Myocyte (in vitro differentiated cells): ENCODE measurements around the gene HOXB4. TPM values are rescaled to one million over a fixed set of nuclear protein-coding genes. Genes with fewer than 3 reads are reported as not detected.

ENCODE experiments used
- DNase-seq: peaks from one replicate; pipeline ENCODE4 v3.0.0-alpha.2; 2012; ENCODE audit warnings: low read depth
- total RNA-seq: library from RNA; depleted of rRNA; stranded (reverse); fragments of >200 nt; gene quantifications from 2 replicates; pipeline ENCODE4 v1.2.3, GENCODE V29; 2014

HOXB4 gene
- total RNA-seq, 1 donor from 2014 or later = 4.1 TPM

DNA sequence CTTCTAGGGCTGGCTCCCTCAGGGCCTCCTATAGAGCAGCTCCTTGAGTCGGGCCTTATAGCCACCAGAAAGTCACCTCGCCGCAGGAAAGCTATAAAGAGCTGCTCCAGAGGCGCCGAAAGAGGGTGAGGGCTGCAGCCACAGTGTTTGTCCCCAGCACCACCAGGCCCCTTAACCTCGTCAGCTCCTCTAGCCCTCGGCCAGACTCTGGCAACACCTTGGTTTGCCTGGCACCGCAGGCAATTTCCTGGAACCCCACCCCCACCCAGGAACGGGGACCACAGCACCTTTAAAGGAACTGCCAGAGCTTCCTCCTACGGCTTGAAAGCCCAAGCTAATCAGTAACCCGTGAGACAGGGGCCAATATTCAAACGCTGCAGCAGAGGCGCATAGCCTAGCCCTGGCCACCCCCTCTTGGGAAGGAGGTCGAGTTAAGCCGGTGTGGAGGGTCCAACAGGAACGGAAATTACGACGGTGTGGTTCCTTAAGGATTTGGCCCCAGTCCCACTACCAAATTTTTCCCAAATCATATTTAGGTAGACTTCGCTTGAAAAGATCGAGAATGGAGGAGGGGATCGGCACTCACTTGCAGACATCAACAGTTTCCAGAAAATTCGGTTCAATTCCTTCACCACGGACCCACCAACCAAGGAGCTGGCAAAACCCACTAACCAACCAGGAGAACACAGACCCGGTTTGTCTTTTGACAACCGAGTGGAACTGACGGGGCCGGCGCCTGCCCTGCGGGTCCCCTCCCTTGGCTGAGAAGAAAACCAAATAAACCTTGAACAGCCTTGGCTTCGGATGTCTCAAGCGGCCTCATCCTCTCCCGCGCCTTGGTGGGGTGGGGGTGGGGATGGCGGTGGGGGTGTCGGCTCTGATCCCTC is 23.6 kb upstream of the HOXB4 start:
- DNase-seq = no peak

DNA sequence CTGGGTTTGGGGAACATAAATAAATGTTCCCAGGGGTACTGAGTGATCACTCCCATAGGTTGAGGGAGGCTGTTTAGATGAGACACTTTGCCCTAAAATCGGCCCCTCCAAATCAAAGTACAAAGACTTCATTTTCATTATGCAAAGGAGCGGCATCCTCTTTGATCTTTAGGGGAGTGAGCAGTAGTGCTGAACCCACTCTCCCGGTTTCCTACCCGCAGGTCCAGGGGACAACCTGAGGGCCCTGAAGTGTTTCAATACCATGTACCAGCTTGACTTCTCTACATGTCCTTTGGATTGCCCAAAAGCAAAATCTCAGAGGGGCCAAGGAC is 23.0 kb upstream of the HOXB4 start:
- no peak for DNase-seq

DNA sequence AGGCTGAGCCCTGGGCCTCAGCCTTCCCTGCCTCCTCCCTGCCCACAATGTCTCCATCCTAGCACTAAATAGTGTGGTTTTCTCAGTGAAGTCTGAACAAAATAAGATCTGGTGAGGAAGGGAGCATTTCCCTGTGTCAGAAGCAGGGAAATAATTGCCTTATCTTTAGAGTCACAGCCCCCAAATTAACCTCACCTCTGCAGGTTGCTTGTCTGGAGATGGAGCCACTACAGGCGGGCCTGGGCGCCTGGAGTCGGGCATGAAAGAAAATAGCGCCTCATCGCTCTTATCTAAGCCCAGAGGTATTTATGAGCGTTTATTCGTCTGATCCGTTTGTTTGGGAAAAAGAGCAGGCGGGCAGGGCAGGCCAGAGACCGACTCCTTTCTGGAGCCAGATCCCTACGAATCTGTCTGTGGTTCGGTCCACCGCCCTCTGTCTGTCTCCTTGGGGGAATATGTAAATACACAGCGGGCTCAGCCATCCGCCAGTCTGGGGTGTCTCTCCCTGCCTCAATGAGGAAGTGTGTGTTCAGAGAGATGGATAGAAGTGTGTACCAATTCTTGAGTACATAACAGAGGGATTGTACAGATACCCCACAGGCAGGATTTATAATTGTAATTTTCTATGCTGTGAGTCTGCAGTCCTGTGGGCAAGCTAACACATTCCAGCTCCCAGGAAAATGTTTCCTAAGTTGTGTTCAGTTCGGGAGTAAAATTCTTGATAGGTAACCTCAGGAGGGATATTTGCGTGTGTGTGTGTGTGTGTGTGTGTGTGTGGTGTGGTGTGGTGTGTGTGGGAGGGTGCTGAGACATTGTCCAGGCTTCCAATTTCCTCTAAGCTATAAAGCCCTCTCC is 22.3 kb upstream of the HOXB4 start:
- no peak for DNase-seq

DNA sequence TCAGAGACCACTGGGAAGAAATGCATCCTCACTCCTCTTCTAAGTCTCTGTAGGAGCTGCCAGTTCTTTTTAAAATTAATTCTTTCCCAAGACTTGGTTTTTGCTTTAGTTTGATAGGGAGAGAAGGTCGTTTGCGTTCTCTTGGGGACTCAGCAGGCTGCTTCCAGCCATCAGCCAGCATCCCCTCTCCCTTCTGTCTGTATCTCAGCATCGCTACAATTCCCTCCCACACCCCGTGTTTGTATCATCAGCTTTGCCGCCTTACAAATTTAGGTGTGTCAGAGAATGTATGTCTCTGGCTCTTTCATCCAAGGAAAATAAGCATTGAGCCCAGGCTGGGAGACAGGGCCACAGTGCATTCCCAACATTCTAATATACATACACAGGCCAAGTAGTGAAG is 21.2 kb upstream of the HOXB4 start:
- no peak for DNase-seq

DNA sequence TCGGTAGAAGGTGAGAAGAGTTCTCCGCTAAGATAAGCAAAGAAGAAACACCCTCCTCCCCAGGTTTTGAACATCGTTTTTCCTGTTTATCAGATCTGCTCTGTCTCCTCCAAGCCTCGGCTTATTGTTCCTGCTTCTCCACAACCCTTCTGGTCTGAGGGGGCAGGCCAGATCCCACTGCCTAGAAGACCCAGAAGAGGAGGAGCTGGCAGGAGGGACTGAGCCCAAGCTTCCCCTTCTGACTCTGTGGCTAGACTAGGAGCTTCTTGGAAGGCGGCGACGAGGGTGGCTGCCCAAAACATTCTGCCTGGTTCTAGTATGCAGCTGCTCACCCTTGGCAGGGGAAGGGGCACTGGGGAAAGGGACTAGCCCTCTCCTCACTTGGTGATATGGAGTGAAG is 20.6 kb upstream of the HOXB4 start:
- no peak for DNase-seq

DNA sequence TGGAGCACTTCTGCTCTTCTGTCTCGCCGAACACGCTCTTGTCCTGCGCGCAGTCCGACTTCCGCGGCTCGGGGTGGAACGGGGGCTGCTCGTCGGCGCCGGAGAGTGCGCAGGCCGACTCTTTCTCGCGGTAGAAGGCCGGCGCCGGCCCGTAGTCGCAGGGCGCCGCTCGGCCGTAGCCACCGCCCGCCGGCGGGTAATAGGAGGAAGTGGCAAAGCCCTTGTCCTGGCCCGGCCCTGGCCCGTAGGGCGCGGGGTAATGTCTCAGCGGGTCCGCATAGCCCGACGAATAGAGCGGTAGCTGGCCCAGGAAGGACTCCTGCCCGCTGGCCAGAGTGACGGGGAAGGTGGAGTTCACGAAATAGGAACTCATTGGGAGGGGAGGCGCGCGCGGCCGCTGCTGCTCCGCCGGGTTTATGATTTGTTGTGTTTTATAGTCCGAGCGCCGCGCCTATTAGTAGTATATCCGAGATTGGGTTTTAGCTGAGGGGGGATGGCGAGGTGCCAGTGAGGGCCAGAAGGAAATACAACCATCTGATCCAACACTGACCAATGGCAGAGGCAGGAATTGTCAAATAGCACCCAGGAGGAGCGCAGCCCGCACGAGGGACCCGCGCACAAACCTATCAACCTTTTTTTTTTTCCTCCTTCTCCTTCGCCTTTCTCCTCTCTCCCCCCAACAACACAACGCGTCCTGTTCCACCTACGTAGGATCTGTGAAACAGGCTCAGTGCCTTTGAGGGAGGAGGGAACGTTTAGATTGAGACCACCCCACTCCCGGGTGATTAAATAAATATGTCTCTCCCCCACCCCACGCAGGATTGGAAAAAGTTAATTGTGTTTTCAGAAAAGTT is 19.9 kb upstream of the HOXB4 start:
- DNase-seq = peak; percentile 84

DNA sequence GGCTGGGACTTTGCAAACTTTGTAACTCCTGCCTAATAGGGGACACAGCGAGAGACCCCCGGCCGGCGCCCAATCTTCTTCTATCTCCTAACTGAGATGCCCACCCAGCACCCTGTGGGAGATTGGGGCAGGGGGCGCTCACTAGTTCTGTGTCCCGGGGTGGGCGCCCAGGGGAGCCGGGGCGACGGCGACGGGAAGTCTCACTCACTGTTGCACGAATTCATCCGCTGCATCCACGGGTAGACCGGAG is 19.3 kb upstream of the HOXB4 start:
- DNase-seq = no peak

DNA sequence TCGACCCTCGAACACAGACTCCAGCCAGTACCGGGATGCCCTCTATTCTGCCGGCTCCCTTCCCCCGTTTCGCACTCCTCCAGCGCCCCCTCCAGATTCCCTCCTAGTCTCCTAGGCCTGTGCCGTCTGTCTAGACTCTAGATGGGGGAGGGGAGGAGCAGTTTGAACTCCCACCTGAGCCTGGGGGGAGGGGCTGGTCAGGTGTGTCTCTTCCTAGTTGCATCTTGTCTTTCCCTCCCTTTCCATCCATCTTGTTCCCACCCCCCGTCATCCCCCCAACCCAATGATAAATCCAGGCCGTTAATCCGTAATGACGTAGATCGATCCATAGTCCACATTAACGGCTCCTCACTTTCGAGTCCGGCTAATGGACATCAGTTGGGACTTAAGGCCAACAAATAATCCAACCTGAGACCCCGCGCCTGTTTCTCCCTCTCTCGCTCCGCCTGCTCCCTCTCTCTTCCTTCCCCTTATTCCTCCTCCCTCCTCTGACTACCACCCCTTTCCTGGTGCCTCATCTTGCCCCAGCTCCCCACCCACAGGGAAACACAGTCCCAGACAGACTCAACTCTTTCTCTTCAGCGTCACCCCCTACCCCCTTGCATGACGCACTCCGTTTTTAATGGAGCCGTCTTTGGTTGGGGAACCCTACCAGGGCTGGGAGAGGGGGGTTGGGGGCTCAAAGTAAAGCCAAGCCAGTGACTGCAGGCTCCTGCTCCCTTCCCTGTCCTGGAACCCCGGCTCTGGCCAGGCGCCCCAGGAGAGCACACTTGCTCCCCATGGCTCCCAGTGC is 18.8 kb upstream of the HOXB4 start:
- no peak for DNase-seq

DNA sequence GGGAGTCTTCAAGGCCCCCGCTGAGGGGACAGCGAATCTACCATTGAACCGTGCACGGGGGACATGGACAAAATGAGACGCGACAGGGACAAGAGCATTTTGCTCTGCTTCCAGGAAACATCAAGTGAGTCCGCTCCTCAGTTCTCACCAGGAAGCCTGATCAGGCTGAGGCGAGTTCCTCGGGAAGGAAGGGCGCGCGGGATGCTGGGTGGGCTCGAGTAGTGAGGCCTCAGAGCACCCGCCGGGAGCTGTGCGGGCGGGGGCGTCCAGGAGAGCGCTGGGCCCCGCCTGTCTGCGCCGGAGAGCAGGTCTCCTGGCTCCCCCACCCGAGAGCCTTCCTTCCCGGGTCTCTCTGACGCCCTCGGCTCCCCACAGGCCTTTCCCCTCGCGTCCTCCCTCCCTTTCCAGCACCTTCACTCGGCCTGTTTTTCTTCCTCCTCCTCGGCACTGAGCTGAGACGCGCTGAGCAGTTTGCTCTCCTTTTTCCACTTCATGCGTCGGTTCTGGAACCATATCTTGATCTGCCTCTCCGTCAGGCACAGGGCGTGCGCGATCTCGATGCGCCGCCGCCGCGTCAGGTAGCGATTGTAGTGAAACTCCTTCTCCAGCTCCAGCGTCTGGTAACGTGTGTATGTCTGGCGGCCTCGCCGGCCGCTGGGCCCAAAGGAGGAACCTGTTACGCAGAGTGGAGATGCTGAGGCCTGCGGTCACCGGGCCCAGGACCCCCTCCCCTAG is 18.0 kb upstream of the HOXB4 start:
- no peak for DNase-seq

DNA sequence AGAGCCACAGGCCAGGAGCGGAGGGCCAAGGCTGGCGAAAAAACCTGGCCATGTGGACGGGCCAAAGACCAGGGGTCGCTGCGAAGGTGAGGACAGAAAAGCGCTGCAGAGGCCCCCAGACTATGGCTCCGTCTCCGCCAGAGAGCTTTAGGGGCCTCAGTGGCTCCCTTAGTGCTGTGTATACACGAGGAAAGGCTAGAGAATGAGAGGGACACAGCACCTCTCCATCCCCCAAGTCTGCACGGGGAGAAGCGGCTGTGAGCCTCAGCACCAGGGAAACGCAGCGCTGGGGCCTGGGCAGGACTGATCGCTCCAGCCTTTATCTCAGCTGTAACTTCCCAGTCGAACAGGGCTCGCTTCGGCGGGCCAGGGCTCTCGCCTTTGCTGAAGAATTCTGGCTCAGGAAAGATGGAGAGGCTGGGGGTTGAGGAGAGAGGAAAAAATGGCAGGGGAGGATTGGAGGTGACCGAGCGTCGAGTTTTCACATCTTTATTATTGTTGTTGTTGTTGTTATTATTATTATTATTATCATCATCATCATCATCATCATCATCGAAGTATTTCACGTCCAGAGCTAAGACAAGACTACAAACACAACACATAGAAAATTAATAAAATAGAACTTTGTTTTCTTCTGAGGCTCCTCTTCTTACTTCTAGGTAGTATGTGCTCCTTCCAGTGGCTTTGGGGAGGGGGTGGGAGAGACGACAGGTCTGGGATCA is 17.3 kb upstream of the HOXB4 start:
- no peak for DNase-seq

DNA sequence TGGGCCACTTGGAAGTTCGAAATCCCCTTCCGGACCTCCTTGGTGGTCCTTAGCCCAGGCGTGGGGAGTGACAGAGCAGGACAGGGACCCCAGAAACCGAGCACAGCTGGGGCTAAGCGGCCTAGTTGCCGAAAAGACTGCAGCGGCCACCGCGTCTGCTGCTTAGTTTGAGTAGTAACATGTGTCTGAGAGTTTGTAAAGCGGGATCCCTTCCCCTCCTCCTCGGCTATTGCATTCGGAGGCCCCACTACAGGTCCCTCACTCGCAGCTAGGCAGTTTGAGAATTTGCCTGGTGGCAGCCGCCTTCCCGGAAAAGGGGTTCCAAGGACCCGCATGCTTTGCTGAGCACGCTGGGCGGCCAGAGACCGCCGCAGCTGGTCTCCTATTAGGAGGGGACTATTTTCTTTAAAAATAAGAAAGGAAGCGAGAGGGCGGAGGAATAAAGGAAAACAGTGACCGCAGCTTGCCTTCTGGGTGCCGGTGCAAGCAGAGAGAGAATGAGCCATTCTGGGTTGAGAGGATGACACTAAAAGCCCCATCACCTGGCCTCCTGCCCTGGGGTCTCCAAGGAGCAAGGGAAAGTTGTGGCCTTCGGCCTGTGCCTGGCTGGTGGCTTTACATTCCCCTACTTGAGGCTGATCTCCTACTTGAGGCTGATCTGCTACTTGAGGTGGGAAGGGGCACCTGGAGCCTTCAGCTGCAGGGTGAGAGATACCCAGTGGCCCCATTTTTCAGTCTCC is 16.6 kb upstream of the HOXB4 start:
- no peak for DNase-seq

DNA sequence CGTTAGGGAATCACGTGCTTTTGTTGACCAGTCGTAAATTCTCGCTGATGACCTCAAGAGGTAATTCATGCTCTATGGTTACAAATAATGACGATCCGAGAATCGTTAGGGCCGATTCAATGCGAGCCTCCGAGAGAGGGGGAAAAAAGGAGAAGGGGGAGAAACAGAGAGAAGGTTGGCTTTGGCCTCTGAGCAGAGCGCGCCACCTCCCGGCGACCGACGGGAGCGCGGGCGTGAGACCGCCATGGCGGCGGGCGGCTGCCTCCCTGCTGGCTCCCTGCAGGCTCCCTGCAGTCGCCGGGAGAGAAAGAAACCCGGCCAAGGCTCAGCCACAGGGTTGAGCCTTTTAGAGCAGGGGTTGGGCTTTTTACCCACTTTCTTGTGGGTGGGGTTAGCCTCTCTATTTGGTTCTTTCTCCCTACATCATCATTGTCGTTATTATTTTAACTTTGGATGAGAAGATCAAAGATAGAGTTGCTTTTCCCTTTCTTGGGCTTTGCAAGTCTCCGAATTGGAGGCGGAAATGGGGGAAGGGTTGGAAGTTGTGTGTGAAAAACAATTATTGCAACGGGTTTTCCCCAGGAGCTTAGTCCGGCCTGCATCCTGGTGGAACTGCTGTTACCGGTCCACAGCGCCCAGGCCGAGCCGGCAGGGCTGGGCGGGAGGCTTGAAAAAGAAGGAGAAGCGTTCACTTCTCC is 15.8 kb upstream of the HOXB4 start:
- peak; percentile 80 for DNase-seq

DNA sequence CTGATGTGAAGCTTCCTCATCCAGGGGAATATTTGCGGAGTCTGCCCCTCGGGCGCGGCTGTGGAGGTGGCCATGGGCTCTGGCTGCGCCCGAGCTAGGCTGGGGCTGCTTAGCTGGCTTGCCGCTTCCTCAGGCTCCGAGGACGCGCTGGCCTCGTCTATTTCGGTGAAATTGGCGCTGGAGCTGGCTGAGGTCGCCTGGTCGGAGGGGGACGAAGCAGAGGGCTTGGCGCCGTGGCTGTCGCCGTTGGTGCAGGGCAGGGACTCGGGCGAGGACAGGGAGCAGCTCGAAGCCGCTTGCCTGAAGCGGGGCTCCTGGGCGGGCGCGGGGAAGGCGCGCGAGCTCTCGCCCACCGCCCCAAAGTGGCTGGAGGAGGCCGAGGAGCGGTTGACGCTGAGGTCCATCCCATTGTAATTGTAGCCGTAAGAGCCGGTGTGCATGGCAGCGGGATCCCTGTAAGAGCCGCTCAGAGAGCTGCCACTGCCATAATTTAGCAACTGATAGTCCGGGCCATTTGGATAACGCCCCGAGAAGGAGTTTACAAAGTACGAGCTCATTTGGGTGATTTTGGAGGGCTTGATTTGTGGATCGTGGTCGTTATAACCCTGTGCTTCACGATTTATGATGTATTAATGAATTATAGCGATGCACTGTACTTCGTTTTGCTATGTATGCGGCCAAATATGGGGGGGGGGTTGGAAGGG is 15.1 kb upstream of the HOXB4 start, which contains the start of gene HOXB5:
Gene HOXB5 (minus strand): TSS at position 654 of the 704 bp plus-strand sequence. CDS start 97 bp downstream, at position 557.
- DNase-seq = no peak

DNA sequence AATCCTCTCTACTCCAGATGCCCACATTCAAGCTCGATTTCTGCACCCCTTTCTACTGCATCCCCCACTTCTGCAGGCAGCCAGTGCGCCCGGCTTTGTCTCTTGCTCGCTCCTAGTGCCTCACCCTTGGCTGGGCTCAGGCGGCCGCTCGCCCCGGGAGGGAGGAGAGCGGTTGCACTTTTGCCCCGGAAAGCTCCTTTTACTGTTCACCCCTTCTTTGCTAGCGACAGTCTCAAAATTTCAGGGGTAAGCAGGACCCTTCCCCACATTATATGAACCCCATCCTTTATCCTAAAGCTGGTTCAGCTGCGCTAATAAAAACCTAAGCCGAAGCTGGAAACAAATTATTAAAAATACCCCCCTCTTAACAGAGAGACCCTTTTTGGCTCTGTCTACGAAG is 14.4 kb upstream of the HOXB4 start:
- DNase-seq = no peak

DNA sequence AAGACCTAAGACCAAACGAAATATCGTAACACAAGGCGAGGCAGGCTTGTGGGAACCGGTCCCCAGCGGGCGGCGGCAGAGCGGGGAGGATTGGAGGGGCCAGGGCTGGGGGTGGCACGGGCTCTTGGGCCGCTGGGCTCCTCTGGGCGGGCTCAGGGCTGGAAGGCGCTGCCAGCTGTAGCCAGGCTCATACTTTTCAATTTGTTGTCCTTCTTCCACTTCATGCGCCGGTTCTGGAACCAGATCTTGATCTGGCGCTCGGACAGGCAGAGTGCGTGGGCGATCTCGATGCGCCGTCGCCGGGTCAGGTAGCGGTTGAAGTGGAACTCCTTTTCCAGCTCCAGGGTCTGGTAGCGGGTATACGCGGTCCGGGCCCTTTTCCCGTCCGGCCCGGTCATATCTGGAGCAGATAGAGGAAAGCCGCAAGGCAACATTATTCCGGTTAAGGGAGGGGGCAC is 13.9 kb upstream of the HOXB4 start:
- no peak for DNase-seq

DNA sequence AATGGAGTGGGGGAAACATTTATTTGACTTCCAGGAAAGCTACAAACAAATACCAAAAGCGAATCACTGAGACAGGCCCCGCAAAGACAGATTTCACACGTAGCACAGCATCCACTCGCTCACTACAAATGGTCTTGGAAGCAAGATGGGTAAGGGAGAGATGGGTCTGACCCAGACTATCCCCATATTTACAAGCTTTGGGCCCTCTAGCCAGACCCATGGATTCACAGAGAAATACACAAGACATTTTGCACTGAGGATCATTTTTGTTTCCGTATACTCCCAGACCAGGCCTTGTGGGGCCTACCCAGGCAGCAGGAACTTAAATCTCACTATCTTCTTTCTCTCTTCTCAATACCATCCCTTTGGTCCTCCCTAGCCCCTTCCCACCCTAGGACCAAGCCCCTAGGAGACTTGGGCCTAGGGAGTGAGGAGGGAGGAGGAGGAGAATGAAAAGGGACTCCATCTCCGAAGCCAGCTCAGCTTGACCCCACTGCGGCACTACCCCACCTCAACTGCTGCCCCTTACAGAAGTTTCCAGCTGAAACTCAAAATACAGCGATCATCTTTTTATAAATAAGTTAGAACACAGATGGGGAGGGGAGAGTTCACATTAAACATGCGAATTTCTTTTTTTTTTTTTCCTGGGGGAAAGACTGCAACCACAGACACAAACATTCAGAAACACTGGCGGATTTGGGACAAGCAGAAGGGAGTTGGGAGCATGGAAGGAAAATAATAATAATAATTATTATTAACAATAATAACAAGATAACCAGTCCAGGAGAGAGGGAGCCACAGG is 13.3 kb upstream of the HOXB4 start:
- no peak for DNase-seq
